SW 1271 (cell line): ENCODE results near the gene SNRPA1.

ENCODE experiments used
- DNase-seq, 2 experiments: peaks; one replicate each; lab custom pipeline; 2025; lab: John Stamatoyannopoulos, UW

Gene SNRPA1

DNA sequence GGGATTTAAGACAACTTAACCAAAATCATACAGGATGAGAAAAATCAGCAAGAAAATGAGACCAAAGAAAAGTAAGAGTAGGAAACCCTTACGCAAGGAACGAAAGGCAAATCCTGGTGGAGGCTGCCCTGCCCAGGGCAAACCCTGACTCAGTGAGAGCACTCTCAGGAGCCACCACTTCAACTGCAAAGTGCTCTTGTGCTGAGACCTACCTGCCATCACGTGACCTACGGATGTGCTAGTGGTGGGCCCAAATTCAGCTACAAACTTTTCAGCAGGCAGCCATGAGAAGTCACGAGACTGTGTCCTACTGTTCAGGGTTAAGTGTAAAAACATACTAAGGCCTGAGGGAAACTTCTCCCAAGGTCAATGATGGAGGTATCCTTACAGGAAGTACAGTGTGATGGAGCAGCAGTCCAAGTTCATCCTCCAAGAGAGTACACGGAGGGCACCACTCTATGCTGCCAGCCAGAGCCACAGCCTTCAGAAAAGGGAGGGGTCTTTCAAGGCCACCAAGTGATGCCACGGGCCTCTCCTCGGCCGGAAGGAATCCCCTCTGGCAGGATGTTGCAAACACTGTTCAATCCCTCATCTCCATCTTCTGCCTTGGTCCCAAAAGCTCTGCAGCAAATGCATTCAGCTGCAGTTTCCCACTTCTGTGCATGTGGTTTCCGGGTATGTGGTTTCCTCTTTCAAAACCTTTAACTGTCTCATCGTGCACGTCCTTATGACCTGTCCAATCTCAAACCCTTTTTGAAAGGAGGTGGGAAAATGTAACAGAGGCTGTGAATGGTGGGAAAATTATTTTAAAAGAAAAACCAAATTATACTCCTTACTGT, 52.7 kb downstream of the SNRPA1 start:
- DNase-seq = no peak

DNA sequence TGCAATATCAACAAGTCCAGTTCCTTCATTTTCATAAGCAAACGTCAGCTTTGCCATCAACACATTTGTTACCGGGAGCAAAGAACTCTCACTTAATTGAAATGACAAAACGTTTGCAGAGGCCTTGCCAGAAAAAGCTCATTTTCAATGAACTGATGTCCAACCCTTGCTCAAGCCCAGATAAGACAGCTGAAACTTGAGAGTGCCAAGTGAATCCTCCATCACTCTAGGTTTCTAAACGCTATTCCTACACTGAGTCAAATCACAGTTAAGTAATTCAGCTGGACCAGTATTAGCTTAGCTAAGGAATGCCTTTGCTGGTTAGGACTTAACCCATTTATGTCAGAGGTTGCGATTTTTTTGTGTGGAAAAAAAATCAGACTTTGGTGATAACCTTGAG, 54.7 kb downstream of the SNRPA1 start:
- DNase-seq = no peak

DNA sequence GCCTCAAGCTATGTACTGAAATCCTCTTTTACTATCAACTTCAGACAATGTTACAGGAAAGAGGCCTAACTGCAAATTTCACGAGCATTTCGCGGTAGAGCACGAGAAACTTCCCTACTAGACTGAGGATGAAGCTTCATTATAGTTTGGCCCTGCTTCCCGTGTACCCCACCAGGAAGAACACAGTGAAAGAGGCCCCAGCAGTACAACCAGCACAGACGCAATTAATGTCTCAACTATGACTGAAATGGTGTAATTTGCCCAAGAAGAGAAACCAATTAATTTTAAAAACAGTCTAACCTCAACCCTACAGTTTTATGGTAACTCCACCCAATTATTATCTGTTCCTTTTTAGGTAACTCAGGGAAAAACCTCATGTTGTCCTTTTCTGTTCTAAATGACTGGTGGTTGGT, 55.3 kb downstream of the SNRPA1 start:
- DNase-seq = no peak

DNA sequence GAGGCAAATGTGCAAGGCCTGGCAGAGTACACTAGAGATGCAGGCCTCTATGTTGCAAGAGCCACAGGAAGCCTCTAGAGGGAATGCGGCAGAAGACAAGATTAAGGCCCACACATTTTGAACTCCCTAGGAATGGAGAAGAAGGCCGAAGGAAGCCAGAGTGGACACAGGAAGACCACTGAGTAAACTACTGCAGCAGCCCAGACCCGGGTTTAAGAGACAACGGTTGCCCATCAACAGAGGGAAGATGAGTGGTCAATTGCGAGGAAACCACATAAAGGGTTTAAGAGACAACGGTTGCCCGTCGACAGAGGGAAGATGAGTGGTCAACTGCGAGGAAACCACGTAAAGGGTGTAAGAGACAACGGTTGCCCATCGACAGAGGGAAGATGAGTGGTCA, 57.8 kb downstream of the SNRPA1 start:
- no peak for DNase-seq

DNA sequence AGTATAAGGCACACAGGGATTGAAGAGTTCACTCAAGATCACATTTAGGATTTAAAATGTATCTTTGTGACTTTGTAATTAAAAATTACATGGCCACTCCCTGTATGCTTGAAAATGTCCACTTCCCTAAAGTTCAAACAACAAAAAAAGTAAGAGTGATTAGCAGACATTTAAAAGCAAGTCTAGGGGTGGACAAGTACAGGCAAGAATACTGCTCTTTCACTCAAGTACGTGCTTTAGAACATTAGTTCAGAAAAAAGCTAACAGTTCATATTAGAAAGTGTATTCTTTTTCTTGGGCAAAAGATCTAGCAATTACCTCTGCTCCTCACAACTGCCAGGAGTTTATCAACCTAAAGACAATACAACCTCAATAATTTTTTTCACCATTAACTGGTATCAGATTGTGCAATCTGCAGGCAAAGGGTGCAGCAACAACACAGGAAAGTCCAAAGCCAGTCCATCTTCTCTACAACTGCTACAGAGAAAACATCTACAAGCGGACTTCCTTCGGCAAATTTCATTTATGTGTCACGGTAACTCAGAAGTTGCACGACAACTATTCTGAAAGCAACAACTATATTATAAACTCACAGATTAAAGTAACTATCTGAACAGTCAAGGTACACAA, 61.3 kb downstream of the SNRPA1 start:
- DNase-seq = no peak

DNA sequence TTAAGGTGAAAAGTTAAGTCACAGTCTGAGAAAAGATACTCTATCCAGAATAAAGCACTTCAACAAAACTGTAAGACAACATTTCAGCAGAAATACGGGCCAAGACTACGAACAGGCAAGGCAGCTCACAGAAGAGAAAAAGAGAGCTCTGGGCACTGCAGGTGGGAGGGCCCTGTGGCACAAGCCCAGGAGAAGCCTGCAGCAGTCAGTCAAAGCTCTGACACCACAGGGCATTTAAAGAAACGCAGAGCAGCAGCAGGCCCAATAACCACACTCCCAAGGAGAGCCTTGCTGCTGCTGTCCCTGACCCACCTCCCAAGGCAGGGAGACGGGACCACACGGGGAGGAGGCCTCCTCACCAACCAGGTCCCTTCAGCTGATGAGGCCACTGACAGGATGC, 62.4 kb downstream of the SNRPA1 start:
- DNase-seq = no peak
